H1 (cell line): ENCODE results near the gene DFFB. TPM values are rescaled to one million over a fixed set of nuclear protein-coding genes. Genes with fewer than 3 reads are reported as not detected.
"Not testable (repeated sequence)": the region's sequence is repeated elsewhere in the genome, so short reads cannot be mapped to it uniquely, and the experiment has no call there.

Experiments
- CTCF ChIA-PET: fragments of 300-600 bp; sonication (Branson Sonifier 250); formaldehyde crosslinking; loops from one replicate; lab custom pipeline; 2021; ENCODE audit not compliant: partially characterized antibody; lab: Charles Lee
- POLR2A ChIA-PET: fragments of 300-600 bp; sonication (Branson Sonifier 250); formaldehyde crosslinking; loops from one replicate; lab custom pipeline; 2021; ENCODE audit warnings: inconsistent platforms; ENCODE audit not compliant: partially characterized antibody; lab: Charles Lee
- DNase-seq, 2 experiments: peaks; one replicate each; pipeline versions ENCODE4 v3.0.0 to v3.0.0-alpha.2; 2010 to 2022; ENCODE audit warnings: low spot score in 2 of 2, low read depth in 1 of 2, mixed read lengths in 1 of 2
- FAIRE-seq: peaks from 2 replicates; lab custom pipeline; 2011; peaks lifted over from hg19 to GRCh38; lab: Jason Lieb, UNC
- H2AFZ ChIP-seq: 2 replicates; pipeline ENCODE4 v1.8.1; 2012; ENCODE audit warnings: low read length, inconsistent platforms
- H2AK5ac ChIP-seq: 2 replicates; pipeline ENCODE4 v1.6.1; 2013; ENCODE audit warnings: low read depth, low read length
- H2BK120ac ChIP-seq: replicated peaks from 2 replicates; pipeline ENCODE3; 2013; ENCODE audit warnings: low read depth, low read length, inconsistent platforms
- H2BK12ac ChIP-seq: 2 replicates; pipeline ENCODE4 v1.6.1; 2013; ENCODE audit warnings: low read depth, low read length
- H2BK15ac ChIP-seq: 2 replicates; pipeline ENCODE4 v1.6.1; 2013; ENCODE audit warnings: low read length
- H2BK20ac ChIP-seq: 2 replicates; pipeline ENCODE4 v1.6.1; 2013; ENCODE audit warnings: low read length
- H2BK5ac ChIP-seq: 2 replicates; pipeline ENCODE4 v1.6.1; 2013; ENCODE audit warnings: low read depth, low read length
- H3K14ac ChIP-seq: 2 replicates; pipeline ENCODE4 v1.6.1; 2013; ENCODE audit warnings: inconsistent platforms; ENCODE audit not compliant: insufficient read length
- H3K18ac ChIP-seq: 2 replicates; pipeline ENCODE4 v1.6.1; 2013; ENCODE audit warnings: low read length; ENCODE audit errors: extremely low read depth
- H3K23ac ChIP-seq: 2 replicates; pipeline ENCODE4 v1.6.1; 2013; ENCODE audit warnings: inconsistent platforms; ENCODE audit not compliant: insufficient read length
- H3K23me2 ChIP-seq: 2 replicates; pipeline ENCODE4 v1.6.1; 2013; ENCODE audit warnings: low read depth, low read length
- H3K27ac ChIP-seq: 2 replicates; pipeline ENCODE4 v1.6.1; 2011; ENCODE audit warnings: low read depth, low read length, inconsistent platforms
- H3K27me3 ChIP-seq, 4 experiments: replicated peaks in 1 of 4; 1 replicate in 1 of 4; 2 replicates in 3 of 4; pipeline versions ENCODE4 v1.6.1 to v1.8.1; 2011 to 2013; ENCODE audit warnings: low read length in 3 of 4, mild to moderate bottlenecking in 3 of 4, inconsistent platforms in 2 of 4, mixed read lengths in 2 of 4, moderate library complexity in 1 of 4; ENCODE audit not compliant: control insufficient read depth in 3 of 4, insufficient read depth in 3 of 4; ENCODE audit errors: extremely low read depth in 1 of 4
- H3K36me3 ChIP-seq, 4 experiments: 2 replicates each; pipeline versions ENCODE4 v1.6.1 to v1.8.1; 2011 to 2013; ENCODE audit warnings: mild to moderate bottlenecking in 4 of 4, low read length in 3 of 4, moderate library complexity in 2 of 4, control low read depth in 1 of 4, inconsistent platforms in 1 of 4; ENCODE audit not compliant: insufficient read depth in 4 of 4, control insufficient read depth in 2 of 4
- H3K4ac ChIP-seq: replicated peaks from 2 replicates; pipeline ENCODE3; 2013; ENCODE audit warnings: low read length, low read depth, mixed read lengths, inconsistent platforms; ENCODE audit not compliant: insufficient read length
- H3K4me1 ChIP-seq, 4 experiments: replicated peaks in 1 of 4; 1 replicate in 1 of 4; 2 replicates in 3 of 4; pipeline versions ENCODE4 v1.6.1 to v1.8.1; 2011 to 2013; ENCODE audit warnings: low read length in 3 of 4, inconsistent platforms in 2 of 4, mixed read lengths in 1 of 4; ENCODE audit not compliant: insufficient read depth in 4 of 4, control insufficient read depth in 3 of 4
- H3K4me2 ChIP-seq, 2 experiments: 2 replicates each; pipeline versions ENCODE4 v1.6.1 to v1.8.1; 2011 to 2013; ENCODE audit warnings: low read depth in 2 of 2, low read length in 2 of 2, control low read depth in 1 of 2, inconsistent platforms in 1 of 2, mild to moderate bottlenecking in 1 of 2; ENCODE audit not compliant: insufficient read depth in 1 of 2
- H3K4me3 ChIP-seq, 4 experiments: fragments of 200-600, 300-600 bp in 1 of 4; sonication (generic), shearing (Covaris generic), sonication (Bioruptor Twin) in 1 of 4; 2 replicates each; pipeline versions ENCODE4 v1.5.1 to v1.8.1; 2011 to 2016; ENCODE audit warnings: low read length in 4 of 4, low read depth in 3 of 4, control low read depth in 2 of 4, inconsistent platforms in 2 of 4, mild to moderate bottlenecking in 2 of 4, mixed read lengths in 1 of 4, moderate library complexity in 1 of 4; ENCODE audit not compliant: insufficient read depth in 2 of 4; ENCODE audit errors: extremely low read depth in 1 of 4
- H3K56ac ChIP-seq: replicated peaks from 2 replicates; pipeline ENCODE3; 2013; ENCODE audit warnings: low read depth, mild to moderate bottlenecking, mixed read lengths, low read length, inconsistent platforms; ENCODE audit not compliant: insufficient read length
- H3K79me1 ChIP-seq: 2 replicates; pipeline ENCODE4 v1.6.1; 2013; ENCODE audit warnings: low read depth, low read length, control low read depth
- H3K79me2 ChIP-seq, 2 experiments: 2 replicates each; pipeline versions ENCODE4 v1.6.1 to v1.8.1; 2012 to 2013; ENCODE audit warnings: low read length in 2 of 2, mild to moderate bottlenecking in 2 of 2, inconsistent platforms in 1 of 2; ENCODE audit not compliant: insufficient read depth in 2 of 2, control insufficient read depth in 1 of 2
- H3K9ac ChIP-seq, 4 experiments: replicated peaks in 1 of 4; 1 replicate in 1 of 4; 2 replicates in 3 of 4; pipeline versions ENCODE4 v1.6.1 to v1.8.1; 2011 to 2013; ENCODE audit warnings: low read depth in 3 of 4, low read length in 3 of 4, control low read depth in 2 of 4, mild to moderate bottlenecking in 2 of 4, moderate library complexity in 2 of 4, inconsistent platforms in 1 of 4; ENCODE audit errors: extremely low read depth in 1 of 4
- H3K9me3 ChIP-seq, 2 experiments: 2 replicates each; pipeline versions ENCODE4 v1.6.1 to v1.8.1; 2012 to 2013; ENCODE audit warnings: mild to moderate bottlenecking in 2 of 2, moderate library complexity in 2 of 2, control low read depth in 1 of 2, inconsistent platforms in 1 of 2, low read depth in 1 of 2, low read length in 1 of 2, mixed read lengths in 1 of 2; ENCODE audit not compliant: insufficient read depth in 2 of 2
- H4K20me1 ChIP-seq, 2 experiments: replicated peaks in 1 of 2; 2 replicates each; pipeline versions ENCODE3 to v1.8.1; 2011 to 2013; ENCODE audit warnings: inconsistent platforms in 2 of 2, low read length in 2 of 2, mild to moderate bottlenecking in 1 of 2; ENCODE audit not compliant: insufficient read depth in 2 of 2, control insufficient read depth in 1 of 2
- H4K5ac ChIP-seq: 2 replicates; pipeline ENCODE4 v1.6.1; 2013; ENCODE audit warnings: low read length, low read depth, mixed read lengths, inconsistent platforms; ENCODE audit not compliant: insufficient read length
- H4K8ac ChIP-seq: 2 replicates; pipeline ENCODE4 v1.8.0; 2013; ENCODE audit warnings: mild to moderate bottlenecking, moderate library complexity, low read length, inconsistent platforms; ENCODE audit not compliant: insufficient read depth; ENCODE audit errors: extremely low read depth
- H4K91ac ChIP-seq: replicated peaks from 2 replicates; pipeline ENCODE3; 2013; ENCODE audit warnings: low read length, mixed read lengths, inconsistent platforms; ENCODE audit not compliant: insufficient read length
- WGBS, 2 experiments: shearing (Covaris generic) in 1 of 2; methylation state at CpG; one replicate each; pipeline versions ENCODE4 v1.1.6 to v1.1.7; 2013 to 2015; ENCODE audit warnings: low lambda C conversion rate in 2 of 2, mixed read lengths in 2 of 2, inconsistent platforms in 1 of 2, low coverage in 1 of 2, missing lambda C conversion rate in 1 of 2; ENCODE audit not compliant: insufficient replicate concordance in 2 of 2, insufficient coverage in 1 of 2, insufficient read length in 1 of 2; ENCODE audit errors: extremely low coverage in 1 of 2, missing lambda C conversion rate in 1 of 2; 5-methylcytosine and 5-hydroxymethylcytosine counted together
- polyA plus RNA-seq, 7 experiments: library from polyadenylated mRNA; depleted of rRNA in 3 of 7; stranded (reverse) in 5 of 7; unstranded in 2 of 7; fragments of >200 nt in 5 of 7; fragments of 200-250 nt in 2 of 7; gene quantifications; 1 replicate in 5 of 7; 2 replicates in 1 of 7; 4 replicates in 1 of 7; pipeline versions ENCODE4 v1.2.1 to v1.2.3, GENCODE V29; 2011 to 2013; ENCODE audit warnings: missing spikeins in 2 of 7, mixed read lengths in 2 of 7
- total RNA-seq: library from RNA; stranded (reverse); fragmentation: NEBNext Ultra II Directional; extraction: Animal tissue kit (Norgen Biotek cat#: 25700); gene quantifications from 2 replicates; pipeline ENCODE4 v1.2.1, GENCODE V29; 2021

The DFFB gene
- total and polyA plus RNA-seq, 2 of the 8 experiments (the other 6 are each of a cell fraction or from before 2014, with no cell fraction given), result 8.6 to 11.9 TPM

DNA sequence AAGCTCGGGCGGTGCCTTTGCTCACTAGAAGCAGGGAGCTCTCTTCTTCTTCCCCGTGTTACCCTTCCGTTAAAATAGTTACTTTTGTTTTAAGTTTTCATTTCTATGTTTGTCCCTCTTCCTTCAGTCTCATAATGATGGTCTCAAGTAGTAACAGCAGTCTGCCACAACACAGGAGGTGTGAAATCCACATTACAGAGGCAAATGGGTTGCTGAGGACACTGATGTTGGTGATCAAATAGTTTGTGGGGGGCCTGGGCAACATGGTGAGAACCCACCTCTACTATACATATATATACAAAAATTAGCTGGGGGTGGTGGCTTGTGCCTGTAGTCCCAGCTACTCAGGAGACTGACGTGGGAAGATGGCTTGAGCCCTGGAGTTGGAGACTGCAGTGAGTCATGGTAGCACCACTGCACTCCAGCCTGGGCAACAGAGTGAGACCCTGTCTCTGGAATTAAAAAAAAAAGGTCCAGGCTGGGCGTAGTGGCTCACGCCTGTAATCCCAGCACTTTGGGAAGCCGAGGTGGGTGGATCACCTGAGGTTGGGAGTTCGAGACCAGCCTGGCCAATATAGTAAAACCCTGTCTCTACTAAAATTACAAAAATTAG lies 47.0 kb upstream of the DFFB start:
- not testable (repeated sequence) for H3K4me3 ChIP-seq, H3K18ac ChIP-seq, H3K27ac ChIP-seq, H3K4me1 ChIP-seq, H3K23ac ChIP-seq, H3K79me2 ChIP-seq, H3K9ac ChIP-seq, H2BK120ac ChIP-seq, H3K4ac ChIP-seq, DNase-seq, H2BK5ac ChIP-seq, H2BK20ac ChIP-seq, H3K23me2 ChIP-seq, H4K20me1 ChIP-seq, H3K27me3 ChIP-seq, H4K5ac ChIP-seq, H2AFZ ChIP-seq, H4K8ac ChIP-seq, H3K79me1 ChIP-seq, H3K4me2 ChIP-seq, H3K56ac ChIP-seq, H3K36me3 ChIP-seq, H3K14ac ChIP-seq, H2BK12ac ChIP-seq, H4K91ac ChIP-seq, H2BK15ac ChIP-seq, FAIRE-seq, H2AK5ac ChIP-seq
- 88% methylated on average over 8 of the region's 9 CpGs; no CpG with 5 or more reads in 1 of the 2 experiments for WGBS, 2 experiments
- CTCF ChIA-PET, result interaction anchor here (1.3 to 1.8 kb wide), 2 partner anchors 8 to 9 kb away, joined by 4 to 5 read pairs; no protein-coding TSS in a partner anchor
- H3K9me3 ChIP-seq, result peaks cover 8 to 20% of the 10 kb centered on the region in 2 experiments; a peak in 3 of 4 replicates
- POLR2A ChIA-PET, result interaction anchor here (0.7 to 1.5 kb wide), 3 partner anchors 11 to 357 kb away, joined by 3 to 4 read pairs (median 3); no protein-coding TSS in a partner anchor
